Subcutaneous adipose tissue (tissue), 4 donors: ENCODE results near the gene CLIP3. TPM values are rescaled to one million over a fixed set of nuclear protein-coding genes. Genes with fewer than 3 reads are reported as not detected.

Source experiments
- CTCF ChIP-seq: fragments of 450-650 bp; IDR thresholded peaks from one replicate; pipeline ENCODE4 v1.5.1; 2016; ENCODE audit warnings: low read depth, mild to moderate bottlenecking, control low read depth, antibody characterized with exemption, moderate library complexity
- total RNA-seq, 4 donors: library from RNA; depleted of rRNA; stranded (reverse); fragments of >200 nt; gene quantifications; one replicate each; pipeline ENCODE4 v1.1.0, GENCODE V29; 2016

Gene CLIP3
- total RNA-seq, 4 donors from 2014 or later = 3.8 to 11.9 (median 8.4) TPM

GRCh38 chr19:36025541-36025940 is 7.1 kb downstream of the CLIP3 start:
- no peak for TF ChIP-seq CTCF

GRCh38 chr19:36023432-36023831 is 9.2 kb downstream of the CLIP3 start:
- no peak for TF ChIP-seq CTCF

GRCh38 chr19:36019061-36019670 is 13.5 kb downstream of the CLIP3 start:
- TF ChIP-seq CTCF = no peak

GRCh38 chr19:36014012-36014924 is 18.4 kb downstream of the CLIP3 start, which contains the start of gene ALKBH6:
ALKBH6 (minus strand) TSS chr19:36014213; CDS start chr19:36013397, 816 bp downstream.
- peak; percentile 13 for TF ChIP-seq CTCF

- TF ChIP-seq CTCF = no peak
Observed at GRCh38 chr19:36013280-36014011, 19.2 kb downstream of the CLIP3 start.

GRCh38 chr19:36010402-36010801 is 22.3 kb downstream of the CLIP3 start:
- no peak for TF ChIP-seq CTCF
